Stimulated activated CD4-positive, alpha-beta T cell treated with anti-CD3 and anti-CD28 coated beads, Interleukin-4, amount 100 ng/mL, for 1 hour (primary cell): ENCODE measurements around the gene IL10RA.

ENCODE experiments used
- DNase-seq: peaks from one replicate; pipeline ENCODE4 v3.0.0-alpha.2; 2020

IL10RA gene

DNA sequence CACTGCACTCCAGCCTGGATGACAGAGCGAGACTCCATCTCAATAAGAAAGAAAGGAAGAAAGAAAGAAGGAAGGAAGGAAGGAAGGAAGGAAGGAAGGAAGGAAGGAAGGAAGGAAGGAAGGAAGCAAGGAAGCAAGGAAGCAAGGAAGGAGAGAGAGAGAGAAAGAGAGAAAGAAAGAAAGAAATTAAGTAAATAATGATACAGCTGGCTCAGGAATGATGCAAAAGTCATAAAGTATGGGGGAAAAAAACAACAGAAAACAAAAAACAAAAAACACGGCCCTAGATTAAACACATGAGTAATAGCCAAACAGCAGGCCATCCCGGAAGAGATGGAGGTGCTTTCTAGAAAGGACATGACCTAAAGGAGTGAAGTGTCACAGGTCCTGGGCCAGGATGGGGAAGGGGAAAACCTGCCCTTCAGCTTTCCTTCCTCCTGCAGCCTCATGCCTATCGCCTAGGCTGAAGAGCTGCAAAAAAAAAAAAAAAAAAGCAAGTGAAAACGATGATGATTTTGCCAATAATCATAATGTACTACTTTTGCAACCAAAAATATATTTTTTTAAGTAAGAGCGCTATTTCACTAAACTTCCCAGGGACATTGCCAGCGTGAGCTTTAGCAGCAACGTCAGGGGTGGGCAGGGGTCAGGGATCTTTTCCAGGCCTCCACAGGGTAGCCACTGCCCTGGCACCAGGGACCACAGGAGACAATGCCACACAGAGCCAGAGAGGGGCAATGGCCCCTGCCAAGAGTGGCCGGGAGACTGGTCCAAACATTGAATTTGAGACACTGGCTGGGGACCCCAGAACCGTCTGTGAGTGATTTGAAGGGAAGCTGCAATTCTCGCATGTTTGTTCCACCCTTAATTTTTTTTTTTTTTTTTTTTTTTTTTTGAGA, 62.5 kb downstream of the IL10RA start:
- DNase-seq = no peak

GRCh38 chr11:118049771-118050170, 63.6 kb downstream of the IL10RA start:
- no peak for DNase-seq

DNA sequence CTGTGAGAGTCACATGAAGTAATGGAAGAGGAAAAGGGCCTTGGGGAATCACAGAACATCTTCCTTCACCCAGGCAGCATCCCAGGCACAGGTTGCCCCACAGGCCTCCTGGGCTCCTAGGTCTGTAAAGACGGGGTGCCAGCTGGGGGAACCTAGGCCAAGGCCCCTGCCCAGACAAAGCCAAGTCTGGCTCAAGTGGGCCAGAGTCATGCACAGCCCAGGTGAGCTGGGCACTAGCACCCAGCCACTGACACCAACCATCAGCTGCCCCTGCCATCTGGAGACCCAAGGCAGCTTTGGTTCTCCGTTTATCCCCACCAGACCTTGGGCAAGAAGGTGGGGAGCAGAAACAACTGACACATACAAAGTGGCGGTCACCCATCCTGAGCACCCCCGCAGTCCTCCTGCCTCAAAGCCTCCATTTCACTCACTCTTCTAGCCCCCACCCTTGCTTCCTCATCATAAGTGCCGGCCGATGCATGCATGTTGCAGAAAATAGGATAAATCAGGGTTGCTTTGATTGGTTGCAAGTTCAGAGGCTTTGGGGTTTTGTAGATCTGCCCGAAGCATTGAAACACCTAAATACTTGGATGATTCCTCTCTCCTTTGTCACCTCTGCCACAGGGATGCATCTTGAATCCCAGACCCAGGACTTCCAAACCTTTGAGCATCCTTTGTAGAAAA, 64.2 kb downstream of the IL10RA start:
- DNase-seq = no peak
